Measurements from ENCODE around the gene RAB18. TPM values are rescaled to one million over a fixed set of nuclear protein-coding genes. Genes with fewer than 3 reads are reported as not detected.

RAB18 gene
- total RNA-seq, 1 experiment from 2014 or later = 89.4 TPM

DNA sequence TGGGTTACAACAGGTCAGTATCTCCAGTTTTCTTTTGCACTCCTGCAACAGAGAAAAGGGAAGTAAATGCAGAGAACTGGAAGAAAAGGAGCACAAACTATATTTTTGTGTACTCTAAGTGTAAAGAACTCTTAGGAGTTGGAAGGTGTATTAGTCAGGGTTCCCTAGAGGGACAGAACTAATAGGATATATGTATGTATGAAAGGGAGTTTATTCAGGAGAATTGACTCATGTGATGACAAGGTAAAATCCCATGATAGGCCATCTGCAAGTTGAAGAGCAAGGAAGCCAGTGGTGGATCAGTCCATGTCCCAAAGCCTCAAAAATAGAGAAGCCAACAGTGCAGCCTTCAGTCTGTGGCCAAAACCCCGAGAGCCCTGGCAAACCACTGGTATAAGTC lies 22.6 kb upstream of the RAB18 start:
- Histone ChIP-seq H3K56ac (ENCODE audit: insufficient read length, low read depth, low read length) (no peak overlapping the region), H4K5ac (ENCODE audit: insufficient read length, low read depth, low read length) (no peak overlapping the region), H2AFZ (ENCODE audit: low read length) (no peak overlapping the region), H2BK12ac (ENCODE audit: insufficient read length, low read depth, low read length) (no peak overlapping the region), H3K79me2 (ENCODE audit: insufficient read depth, low read length) (no peaks in the 10 kb centered on the region), H2BK5ac (ENCODE audit: insufficient read length, low read length) (no peak overlapping the region), H4K91ac (ENCODE audit: insufficient read length, low read depth, low read length) (no peak overlapping the region), H3K4me1 (ENCODE audit: insufficient read depth, low read length) (no peaks in the 10 kb centered on the region), H3K9me3 (ENCODE audit: control insufficient read depth, low read depth, low read length) (no peaks in the 10 kb centered on the region), H3K18ac (ENCODE audit: insufficient read length, low read depth, low read length) (no peak overlapping the region), H3K23ac (ENCODE audit: insufficient read length, low read depth, low read length) (no peak overlapping the region), H3T11ph (ENCODE audit: low read length) (no peak overlapping the region), H3K14ac (ENCODE audit: insufficient read depth, low read length) (no peak overlapping the region), H3K4ac (ENCODE audit: low read depth, low read length) (no peak overlapping the region), H2AK5ac (ENCODE audit: insufficient read length, low read length) (no peak overlapping the region), H4K20me1 (ENCODE audit: control insufficient read depth, insufficient read depth, insufficient read length) (no peaks in the 10 kb centered on the region), H2BK15ac (ENCODE audit: low read depth, low read length) (no peak overlapping the region), H2BK120ac (ENCODE audit: low read depth, low read length, poor library complexity, severe bottlenecking) (no peak overlapping the region), H3K4me2 (ENCODE audit: insufficient read depth, insufficient read length, low read length) (no peak overlapping the region), H3K27ac (ENCODE audit: insufficient read length, low read depth, low read length) (no peak overlapping the region), H4K8ac (replicated peaks; ENCODE audit: insufficient read length, low read depth, low read length) (no peak overlapping the region), H3K23me2 (ENCODE audit: insufficient read length, low read depth, low read length, poor library complexity, severe bottlenecking) (no peaks in the 10 kb centered on the region), H3K9ac (ENCODE audit: extremely low read depth, insufficient read length, low read length) (no peak overlapping the region), H3K27me3 (ENCODE audit: insufficient read depth, low read length) (no peaks in the 10 kb centered on the region), H2BK20ac (ENCODE audit: low read depth, low read length, poor library complexity, severe bottlenecking) (no peak overlapping the region), H3K79me1 (ENCODE audit: insufficient read depth, low read depth, low read length, poor library complexity, severe bottlenecking) (no peaks in the 10 kb centered on the region)
- Mint-ChIP-seq H3K27ac (no peak overlapping the region), H3K36me3 (ENCODE audit: insufficient read depth in 1 of 3, low read depth in 3 of 3) (no peaks in the 10 kb centered on the region; a peak in 1 of 7 replicates), H3K27me3 (ENCODE audit: low read depth) (no peaks in the 10 kb centered on the region), H3K4me3 (no peak overlapping the region), H3K4me1 (no peaks in the 10 kb centered on the region), H3K9me3 (peaks cover 0 to 1% of the 10 kb centered on the region in 2 experiments; a peak in 1 of 5 replicates)
- DNase-seq = no peak
- TF ChIP-seq, protein P1, sequence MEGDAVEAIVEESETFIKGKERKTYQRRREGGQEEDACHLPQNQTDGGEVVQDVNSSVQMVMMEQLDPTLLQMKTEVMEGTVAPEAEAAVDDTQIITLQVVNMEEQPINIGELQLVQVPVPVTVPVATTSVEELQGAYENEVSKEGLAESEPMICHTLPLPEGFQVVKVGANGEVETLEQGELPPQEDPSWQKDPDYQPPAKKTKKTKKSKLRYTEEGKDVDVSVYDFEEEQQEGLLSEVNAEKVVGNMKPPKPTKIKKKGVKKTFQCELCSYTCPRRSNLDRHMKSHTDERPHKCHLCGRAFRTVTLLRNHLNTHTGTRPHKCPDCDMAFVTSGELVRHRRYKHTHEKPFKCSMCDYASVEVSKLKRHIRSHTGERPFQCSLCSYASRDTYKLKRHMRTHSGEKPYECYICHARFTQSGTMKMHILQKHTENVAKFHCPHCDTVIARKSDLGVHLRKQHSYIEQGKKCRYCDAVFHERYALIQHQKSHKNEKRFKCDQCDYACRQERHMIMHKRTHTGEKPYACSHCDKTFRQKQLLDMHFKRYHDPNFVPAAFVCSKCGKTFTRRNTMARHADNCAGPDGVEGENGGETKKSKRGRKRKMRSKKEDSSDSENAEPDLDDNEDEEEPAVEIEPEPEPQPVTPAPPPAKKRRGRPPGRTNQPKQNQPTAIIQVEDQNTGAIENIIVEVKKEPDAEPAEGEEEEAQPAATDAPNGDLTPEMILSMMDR (conservative IDR thresholded peaks at IDR 0.05) = no peak
- WGBS (ENCODE audit: extremely low coverage, insufficient read length, low lambda C conversion rate) = no CpG with 5 or more reads among the region's 1 CpG
